Heart right ventricle (tissue), 16 donors: Measurements from ENCODE around the gene TPPP2. TPM values are rescaled to one million over a fixed set of nuclear protein-coding genes. Genes with fewer than 3 reads are reported as not detected.

ENCODE experiments used
- ATAC-seq, 8 donors: fragments of 200-7000 bp; cut with Tn5 transposase; one replicate each; pipeline ENCODE4 v1.9.1; 2020; ENCODE audit warnings: mild to moderate bottlenecking in 8 of 8, moderate library complexity in 8 of 8, moderate number of reproducible peaks in 1 of 8
- DNase-seq, 2 donors: peaks; one replicate each; pipeline ENCODE4 v3.0.0-alpha.2; 2020
- H3K27ac ChIP-seq, 10 donors: fragments of 200-600 bp; sonication (generic) in 2 of 10; one replicate each; pipeline versions ENCODE4 v1.5.0 to v1.8.0; 2020 to 2022; ENCODE audit warnings: mild to moderate bottlenecking in 3 of 10
- H3K27me3 ChIP-seq, 7 donors: fragments of 200-600 bp; one replicate each; pipeline ENCODE4 v1.8.0; 2021 to 2022; ENCODE audit warnings: mild to moderate bottlenecking in 2 of 7
- H3K36me3 ChIP-seq, 9 donors: fragments of 200-600 bp; sonication (generic) in 1 of 9; one replicate each; pipeline versions ENCODE4 v1.5.0 to v1.8.0; 2020 to 2022; ENCODE audit warnings: mild to moderate bottlenecking in 2 of 9
- H3K4me1 ChIP-seq, 9 donors: fragments of 200-600 bp; sonication (generic) in 1 of 9; one replicate each; pipeline versions ENCODE4 v1.5.0 to v1.8.0; 2020 to 2022; ENCODE audit warnings: mild to moderate bottlenecking in 4 of 9
- H3K4me3 ChIP-seq, 10 donors: fragments of 200-600 bp; sonication (generic) in 2 of 10; one replicate each; pipeline versions ENCODE4 v1.5.0 to v1.8.0; 2020 to 2022; ENCODE audit warnings: mild to moderate bottlenecking in 7 of 10, moderate library complexity in 2 of 10
- H3K9me3 ChIP-seq, 11 donors: fragments of 200-600 bp in 10 of 11; sonication (generic) in 2 of 11; one replicate each; pipeline versions ENCODE4 v1.5.0 to v1.8.0; 2013 to 2022; ENCODE audit warnings: mild to moderate bottlenecking in 2 of 11, control low read depth in 1 of 11, moderate library complexity in 1 of 11
- CTCF ChIP-seq, 9 donors: fragments of 200-600 bp; sonication (generic) in 2 of 9; IDR thresholded peaks; one replicate each; pipeline versions ENCODE4 v1.5.0 to v1.8.0; 2021 to 2022; ENCODE audit warnings: antibody characterized with exemption in 9 of 9, mild to moderate bottlenecking in 5 of 9, moderate library complexity in 1 of 9
- WGBS, 2 donors: extraction: QIAGEN DNeasy Blood & Tissue Kit; methylation state at CpG; one replicate each; pipeline ENCODE4 v1.1.7; 2013; ENCODE audit warnings: inconsistent platforms in 1 of 2; 5-methylcytosine and 5-hydroxymethylcytosine counted together
- intact Hi-C, 10 donors: fragments of 100-400 bp; cut with DNase I; formaldehyde crosslinking; loops; one replicate each; pipeline versions ENCODE4 v1.11.1 to v1.14.2; 2022
- polyA plus RNA-seq, 2 donors: library from polyadenylated mRNA; stranded (reverse); fragments of 200-250 nt; gene quantifications; one replicate each; pipeline ENCODE4 v1.2.3, GENCODE V29; 2013
- total RNA-seq, 10 donors: library from RNA; stranded (reverse); fragmentation: NEBNext Ultra II Directional in 3 of 10; extraction: Animal tissue kit (Norgen Biotek cat#: 25700) in 3 of 10; gene quantifications; one replicate each; pipeline versions ENCODE4 v1.2.1 to v1.2.4, GENCODE V29; 2021 to 2023
- donor health status: Arrhythmogenic right ventricular cardiomyopathy.
- donor health status: ischemic (EF 13 %, LVEDD 7.1; RV severe dilation, severe dysfunction).
- donor health status: healthy with polysubstance abuse.
- donor health status: DM: no; HTN: yes; CAD: no.
- donor health status: DM: no; HTN: no; CAD: no.
- donor health status: ischemic (EF 25% LVEDD 6.9; RV normal size, moderate dysfunction).
- donor health status: ischemic (EF 25% LVEDD 5.7; RV mildly dilated, moderate dysfunction).
- donor health status: healthy.
- donor health status: DM: yes; HTN: yes; CAD: no.
- donor health status: Ischemic cardiomyopathy.
- donor health status: ischemic (EF 35%, LVEDD 5.7; RV mildly dilated, moderate dysfunction).
- donor health status: nonischemic (EF 11% LVEDD 7.7; RV severe dilation, severe dysfunction).
- donor health status: DM: yes; HTN: yes; CAD: no.
- donor health status: PGD.
- donor health status: ischemic (EF 29% LVEDD 5.4; RV normal size, mild dysfunction).
- donor health status: nonischemic (EF 23%, LVEDD 6.1; RV moderate dilation, normal function).

Gene TPPP2
- total and polyA plus RNA-seq, 12 donors = 0.28 to 3.2 (median 0.91) TPM

GRCh38 chr14:21073921-21074320 is 43.9 kb downstream of the TPPP2 start:
- no peak for ATAC-seq
- peaks cover 1 to 37% (median 26%) of the 10 kb centered on the region in 9 donors for H3K4me1 ChIP-seq
- TF ChIP-seq CTCF (IDR thresholded peaks at IDR 0.05) = no peak
- H3K9me3 ChIP-seq = no peaks in the 10 kb centered on the region
- DNase-seq = no peak
- WGBS, 2 donors = 92 to 95% methylated on average over 9 of the region's 9 CpGs
- H3K27ac ChIP-seq = peak overlapping the region in 1 of 10 donors; percentile 26
- intact Hi-C loops = no loop called here
- H3K36me3 ChIP-seq = peaks cover 0 to 63% (median 41%) of the 10 kb centered on the region in 9 donors
- H3K4me3 ChIP-seq = no peak overlapping the region
- H3K27me3 ChIP-seq = peaks cover 0 to 10% (median 0%) of the 10 kb centered on the region in 7 donors

DNA sequence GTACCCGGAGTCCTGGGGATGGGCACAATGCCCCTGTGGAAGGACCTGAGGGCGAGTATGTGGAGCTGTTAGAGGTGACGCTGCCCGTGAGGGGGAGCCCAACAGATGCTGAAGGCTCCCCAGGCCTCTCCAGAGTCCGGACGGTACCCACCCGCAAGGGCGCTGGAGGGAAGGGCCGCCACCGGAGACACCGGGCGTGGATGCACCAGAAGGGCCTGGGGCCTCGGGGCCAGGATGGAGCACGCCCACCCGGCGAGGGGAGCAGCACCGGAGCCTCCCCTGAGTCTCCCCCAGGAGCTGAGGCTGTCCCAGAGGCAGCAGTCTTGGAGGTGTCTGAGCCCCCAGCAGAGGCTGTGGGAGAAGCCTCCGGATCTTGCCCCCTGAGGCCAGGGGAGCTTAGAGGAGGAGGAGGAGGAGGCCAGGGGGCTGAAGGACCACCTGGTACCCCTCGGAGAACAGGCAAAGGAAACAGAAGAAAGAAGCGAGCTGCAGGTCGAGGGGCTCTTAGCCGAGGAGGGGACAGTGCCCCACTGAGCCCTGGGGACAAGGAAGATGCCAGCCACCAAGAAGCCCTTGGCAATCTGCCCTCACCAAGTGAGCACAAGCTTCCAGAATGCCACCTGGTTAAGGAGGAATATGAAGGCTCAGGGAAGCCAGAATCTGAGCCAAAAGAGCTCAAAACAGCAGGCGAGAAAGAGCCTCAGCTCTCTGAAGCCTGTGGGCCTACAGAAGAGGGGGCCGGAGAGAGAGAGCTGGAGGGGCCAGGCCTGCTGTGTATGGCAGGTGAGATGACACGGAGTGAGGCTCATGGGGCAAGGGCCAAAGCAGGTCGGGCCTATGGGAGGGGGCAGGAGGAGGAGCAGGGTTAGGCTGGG is 44.6 kb downstream of the TPPP2 start:
- Histone ChIP-seq H3K9me3 (no peaks in the 10 kb centered on the region), H3K27me3 (peaks cover 0 to 3% (median 0%) of the 10 kb centered on the region in 7 donors), H3K4me3 (no peak overlapping the region), H3K27ac (peak overlapping the region in 2 of 10 donors; percentile 26 to 43), H3K36me3 (peaks cover 0 to 70% (median 48%) of the 10 kb centered on the region in 9 donors), H3K4me1 (peaks cover 0 to 30% (median 19%) of the 10 kb centered on the region in 9 donors)
- ATAC-seq (no peak), DNase-seq (no peak)
- 90 to 92% methylated on average over 26 of the region's 26 CpGs for WGBS, 2 donors
- TF ChIP-seq CTCF (IDR thresholded peaks at IDR 0.05) = no peak
- intact Hi-C loops = no loop called here

DNA sequence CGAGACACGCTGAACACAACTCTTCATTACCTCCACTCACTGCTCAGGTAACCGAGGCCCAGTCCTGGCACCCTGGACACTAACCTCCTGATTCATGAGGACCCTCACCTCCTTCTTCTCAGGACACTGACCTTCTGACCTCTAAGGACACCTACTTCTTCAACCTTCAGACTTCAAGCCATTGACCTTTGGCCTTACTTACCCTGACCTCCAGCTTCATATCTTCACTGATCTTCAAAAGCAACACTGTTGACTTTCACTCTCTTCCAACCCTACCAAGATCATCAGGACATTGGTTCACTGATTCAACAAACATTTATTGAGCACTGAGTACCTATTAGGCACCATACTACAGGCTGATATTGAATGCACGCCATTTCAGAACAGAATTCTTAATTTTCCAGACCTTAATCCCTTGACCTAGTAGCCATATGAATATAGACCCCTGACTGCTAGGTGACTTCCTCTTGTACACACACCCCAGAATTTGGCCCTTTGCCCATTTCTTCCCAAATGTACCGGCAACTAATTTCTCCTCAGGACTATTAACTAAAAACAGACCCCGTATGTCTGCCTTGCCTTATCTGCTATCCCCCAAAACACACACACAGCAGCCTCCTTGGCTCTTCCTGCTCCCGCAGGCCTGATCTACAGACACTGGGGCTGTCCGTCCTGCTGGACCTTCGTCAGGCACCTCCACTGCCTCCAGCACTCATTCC is 45.9 kb downstream of the TPPP2 start:
- Histone ChIP-seq H3K4me1 (peaks cover 0 to 27% (median 17%) of the 10 kb centered on the region in 9 donors), H3K4me3 (no peak overlapping the region), H3K9me3 (no peaks in the 10 kb centered on the region), H3K27me3 (no peaks in the 10 kb centered on the region), H3K27ac (no peak overlapping the region), H3K36me3 (peaks cover 0 to 80% (median 55%) of the 10 kb centered on the region in 9 donors)
- no peak for TF ChIP-seq CTCF (IDR thresholded peaks at IDR 0.05)
- ATAC-seq (no peak), DNase-seq (no peak)
- intact Hi-C loops = no loop called here
- WGBS, 2 donors = 88 to 89% methylated on average over 9 of the region's 9 CpGs

GRCh38 chr14:21077672-21078071 is 47.7 kb downstream of the TPPP2 start:
- intact Hi-C loops = no loop called here
- H3K27ac ChIP-seq = no peak overlapping the region
- ATAC-seq (no peak), DNase-seq (no peak)
- no peaks in the 10 kb centered on the region for H3K9me3 ChIP-seq
- peaks cover 0 to 98% (median 73%) of the 10 kb centered on the region in 9 donors for H3K36me3 ChIP-seq
- WGBS, 2 donors = 79% methylated on average over 2 of the region's 2 CpGs
- no peak overlapping the region for H3K4me3 ChIP-seq
- TF ChIP-seq CTCF (IDR thresholded peaks at IDR 0.05) = no peak
- no peaks in the 10 kb centered on the region for H3K27me3 ChIP-seq
- H3K4me1 ChIP-seq = peaks cover 0 to 9% (median 5%) of the 10 kb centered on the region in 9 donors
